Mesenchymal stem cell (in vitro differentiated cells and primary cell): Measurements from ENCODE around the gene PPP1R12B.

Experiments used
- DNase-seq: peaks from one replicate; pipeline ENCODE4 v3.0.0-alpha.2; 2013
- H2AFZ ChIP-seq: one replicate; pipeline ENCODE4 v1.6.1; 2013; ENCODE audit warnings: low read depth, mild to moderate bottlenecking, control low read depth, inconsistent platforms, low read length, moderate library complexity
- H2AK5ac ChIP-seq: 2 replicates; pipeline ENCODE4 v1.6.1; 2013; ENCODE audit warnings: low read length, moderate library complexity, mild to moderate bottlenecking, inconsistent platforms; ENCODE audit not compliant: severe bottlenecking
- H2BK120ac ChIP-seq: one replicate; pipeline ENCODE4 v1.6.1; 2013; ENCODE audit warnings: low read depth, mild to moderate bottlenecking, inconsistent platforms, low read length, moderate library complexity
- H2BK12ac ChIP-seq, 2 experiments: one replicate each; pipeline ENCODE4 v1.6.1; 2013; ENCODE audit warnings: inconsistent platforms in 2 of 2, low read length in 2 of 2, mild to moderate bottlenecking in 2 of 2, moderate library complexity in 2 of 2, control low read depth in 1 of 2
- H2BK15ac ChIP-seq: one replicate; pipeline ENCODE4 v1.6.1; 2013; ENCODE audit warnings: mild to moderate bottlenecking, low read depth, inconsistent platforms; ENCODE audit not compliant: poor library complexity, severe bottlenecking
- H2BK5ac ChIP-seq: 2 replicates; pipeline ENCODE4 v1.6.1; 2013; ENCODE audit warnings: low read depth, mild to moderate bottlenecking, low read length, control low read depth, inconsistent platforms; ENCODE audit not compliant: poor library complexity, severe bottlenecking
- H3K14ac ChIP-seq, 2 experiments: one replicate each; pipeline ENCODE4 v1.6.1; 2013; ENCODE audit warnings: inconsistent platforms in 2 of 2, low read length in 2 of 2, control low read depth in 1 of 2, mild to moderate bottlenecking in 1 of 2, moderate library complexity in 1 of 2
- H3K18ac ChIP-seq, 2 experiments: one replicate each; pipeline ENCODE4 v1.6.1; 2013; ENCODE audit warnings: inconsistent platforms in 2 of 2, low read length in 2 of 2, control low read depth in 1 of 2, low read depth in 1 of 2, mild to moderate bottlenecking in 1 of 2
- H3K23ac ChIP-seq, 2 experiments: one replicate each; pipeline ENCODE4 v1.6.1; 2013; ENCODE audit warnings: inconsistent platforms in 2 of 2, low read length in 2 of 2, mild to moderate bottlenecking in 2 of 2, moderate library complexity in 2 of 2, control low read depth in 1 of 2
- H3K27ac ChIP-seq: 2 replicates; pipeline ENCODE4 v1.5.1; 2013; ENCODE audit warnings: mild to moderate bottlenecking, moderate library complexity, low read length, control low read depth, inconsistent platforms; ENCODE audit not compliant: poor library complexity, severe bottlenecking
- H3K27me3 ChIP-seq, 2 experiments: 2 replicates each; pipeline versions ENCODE4 v1.6.1 to v1.7.0; 2013; ENCODE audit warnings: low read length in 2 of 2, mild to moderate bottlenecking in 2 of 2, moderate library complexity in 2 of 2, control low read depth in 1 of 2, inconsistent platforms in 1 of 2; ENCODE audit not compliant: control insufficient read depth in 1 of 2, insufficient read depth in 1 of 2
- H3K36me3 ChIP-seq, 2 experiments: 2 replicates each; pipeline versions ENCODE4 v1.6.1 to v1.7.0; 2013; ENCODE audit warnings: low read length in 2 of 2, control low read depth in 1 of 2, inconsistent platforms in 1 of 2, low read depth in 1 of 2, mild to moderate bottlenecking in 1 of 2; ENCODE audit not compliant: insufficient read depth in 2 of 2, control insufficient read depth in 1 of 2
- H3K4ac ChIP-seq, 2 experiments: one replicate each; pipeline ENCODE4 v1.6.1; 2013; ENCODE audit warnings: inconsistent platforms in 2 of 2, low read length in 2 of 2, mild to moderate bottlenecking in 2 of 2, moderate library complexity in 2 of 2, control low read depth in 1 of 2, low read depth in 1 of 2
- H3K4me1 ChIP-seq: 2 replicates; pipeline ENCODE4 v1.6.1; 2013; ENCODE audit warnings: low read depth, low read length, control low read depth; ENCODE audit not compliant: control insufficient read depth, insufficient read depth
- H3K4me2 ChIP-seq: 2 replicates; pipeline ENCODE4 v1.6.1; 2013; ENCODE audit warnings: low read length, mild to moderate bottlenecking, inconsistent platforms; ENCODE audit not compliant: poor library complexity, severe bottlenecking
- H3K4me3 ChIP-seq, 2 experiments: 2 replicates each; pipeline versions ENCODE4 v1.5.1 to v1.7.0; 2013; ENCODE audit warnings: low read length in 2 of 2, mild to moderate bottlenecking in 2 of 2, control low read depth in 1 of 2, low read depth in 1 of 2; ENCODE audit not compliant: insufficient read depth in 1 of 2
- H3K79me1 ChIP-seq: replicated peaks from 2 replicates; pipeline ENCODE4 v1.6.1; 2013; ENCODE audit warnings: mild to moderate bottlenecking, control low read depth, low read length, inconsistent platforms; ENCODE audit not compliant: poor library complexity, severe bottlenecking
- H3K9ac ChIP-seq: 2 replicates; pipeline ENCODE4 v1.7.0; 2013; ENCODE audit warnings: mild to moderate bottlenecking, low read length, moderate library complexity
- H3K9me3 ChIP-seq: 2 replicates; pipeline ENCODE4 v1.7.0; 2013; ENCODE audit warnings: mild to moderate bottlenecking, low read length; ENCODE audit not compliant: control insufficient read depth
- H4K8ac ChIP-seq: one replicate; pipeline ENCODE4 v1.6.1; 2013; ENCODE audit warnings: inconsistent platforms, mild to moderate bottlenecking, low read length, moderate library complexity
- H4K91ac ChIP-seq: one replicate; pipeline ENCODE4 v1.6.1; 2013; ENCODE audit warnings: mild to moderate bottlenecking, low read length, inconsistent platforms
- whole genome bisulfite sequencing: methylation state at CpG from one replicate; pipeline ENCODE4 v1.1.7; 2013; ENCODE audit warnings: mixed read lengths; 5-methylcytosine and 5-hydroxymethylcytosine counted together

The PPP1R12B gene

DNA sequence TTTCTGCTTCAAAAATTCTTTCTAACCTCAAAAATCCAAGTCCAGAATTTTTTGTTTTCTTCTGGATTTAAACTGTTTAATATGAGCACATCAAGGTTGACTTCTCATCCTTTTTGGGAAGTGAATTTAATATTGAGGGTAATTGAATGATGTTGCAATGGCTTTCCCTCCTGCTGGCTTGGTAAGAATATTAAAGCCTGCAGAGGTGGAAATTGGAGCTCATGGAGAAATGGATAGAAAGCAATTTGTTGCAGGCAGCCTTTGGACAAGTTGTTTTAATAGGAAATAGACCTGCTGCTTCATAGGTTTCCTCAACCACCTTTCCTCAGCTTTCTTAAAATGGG, 237.1 kb downstream of the PPP1R12B start:
- Histone ChIP-seq H2BK15ac (no peak overlapping the region), H3K23ac (no peak overlapping the region)

DNA sequence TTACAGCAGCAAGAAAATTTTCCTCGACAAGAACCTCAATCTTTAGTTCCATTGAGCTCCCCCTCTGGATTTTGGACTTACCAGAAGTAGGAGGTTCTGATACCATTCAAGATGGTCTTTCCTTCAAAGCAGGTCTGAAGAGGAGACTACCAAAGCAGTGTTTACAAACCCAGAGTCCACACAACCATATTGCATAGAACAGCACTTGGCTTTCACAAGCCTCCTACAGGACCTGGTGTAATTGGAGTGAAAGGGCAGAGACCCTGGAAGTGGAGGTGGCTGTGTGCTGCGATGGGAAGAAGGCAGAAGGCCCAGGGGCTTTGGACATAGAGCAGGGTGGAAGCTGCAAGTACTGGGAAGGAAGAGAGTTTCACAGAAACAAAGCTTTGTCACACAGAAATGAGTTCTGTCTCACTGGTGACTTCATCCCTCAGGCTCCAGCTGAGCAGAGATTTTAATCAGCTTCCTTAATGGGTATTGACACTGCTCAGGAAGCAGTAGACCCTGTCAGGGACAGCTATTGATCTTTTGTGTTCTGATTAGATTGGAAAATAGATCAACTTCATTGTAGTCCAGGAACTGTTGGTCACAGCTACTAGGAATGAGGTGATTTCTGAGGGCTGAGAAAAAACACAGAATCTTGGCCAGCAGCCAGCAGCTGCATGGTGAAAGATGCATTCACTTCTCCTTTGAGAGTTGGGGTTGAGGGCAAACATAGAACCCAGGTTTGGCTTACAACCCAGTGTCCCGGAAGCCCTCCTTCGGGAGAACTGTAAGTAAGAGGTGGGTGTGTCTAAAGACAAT, 237.7 kb downstream of the PPP1R12B start:
- H3K36me3 ChIP-seq = peaks cover 0 to 15% of the 10 kb centered on the region in 2 experiments
- H3K23ac ChIP-seq = no peak overlapping the region
- peak overlapping the region; percentile 84 for H2AK5ac ChIP-seq
- H4K8ac ChIP-seq = peak overlapping the region; percentile 47
- no peak overlapping the region for H2BK5ac ChIP-seq
- peak overlapping the region; percentile 19 to 61 for H3K4ac ChIP-seq
- peak overlapping the region; percentile 31 for H3K9ac ChIP-seq
- peak overlapping the region; percentile 24 for H3K27ac ChIP-seq
- 60% methylated on average over 4 of the region's 4 CpGs for WGBS
- no peak overlapping the region for H3K4me3 ChIP-seq
- H3K4me2 ChIP-seq = no peak overlapping the region
- H4K91ac ChIP-seq = peak overlapping the region; percentile 83
- H2AFZ ChIP-seq = no peak overlapping the region
- H3K9me3 ChIP-seq = no peaks in the 10 kb centered on the region
- no peaks in the 10 kb centered on the region for H3K27me3 ChIP-seq
- peak overlapping the region; percentile 49 to 70 for H2BK12ac ChIP-seq
- peak overlapping the region; percentile 74 for H2BK120ac ChIP-seq
- no peaks in the 10 kb centered on the region for H3K79me1 ChIP-seq
- peak; percentile 68 for DNase-seq
- H3K18ac ChIP-seq = peak overlapping the region; percentile 46 to 66
- no peak overlapping the region for H3K14ac ChIP-seq
- H2BK15ac ChIP-seq = peak overlapping the region; percentile 83
- H3K4me1 ChIP-seq = peaks cover 20% of the 10 kb centered on the region

More for the DNA sequence above, 237.1 kb downstream of the PPP1R12B start:
- Histone ChIP-seq H3K4me1 (peaks cover 18% of the 10 kb centered on the region), H3K9ac (no peak overlapping the region), H3K4me3 (no peak overlapping the region), H3K14ac (no peak overlapping the region), H2BK120ac (no peak overlapping the region), H3K27ac (no peak overlapping the region), H2BK5ac (no peak overlapping the region), H3K18ac (peak overlapping the region in 1 of 2 experiments; percentile 66), H4K8ac (no peak overlapping the region), H2AFZ (no peak overlapping the region), H4K91ac (no peak overlapping the region), H3K27me3 (no peaks in the 10 kb centered on the region), H3K79me1 (no peaks in the 10 kb centered on the region), H2BK12ac (no peak overlapping the region), H3K4ac (no peak overlapping the region), H3K9me3 (no peaks in the 10 kb centered on the region), H3K36me3 (peaks cover 0 to 22% of the 10 kb centered on the region in 2 experiments), H3K4me2 (no peak overlapping the region), H2AK5ac (peak overlapping the region; percentile 84)
- DNase-seq = no peak

DNA sequence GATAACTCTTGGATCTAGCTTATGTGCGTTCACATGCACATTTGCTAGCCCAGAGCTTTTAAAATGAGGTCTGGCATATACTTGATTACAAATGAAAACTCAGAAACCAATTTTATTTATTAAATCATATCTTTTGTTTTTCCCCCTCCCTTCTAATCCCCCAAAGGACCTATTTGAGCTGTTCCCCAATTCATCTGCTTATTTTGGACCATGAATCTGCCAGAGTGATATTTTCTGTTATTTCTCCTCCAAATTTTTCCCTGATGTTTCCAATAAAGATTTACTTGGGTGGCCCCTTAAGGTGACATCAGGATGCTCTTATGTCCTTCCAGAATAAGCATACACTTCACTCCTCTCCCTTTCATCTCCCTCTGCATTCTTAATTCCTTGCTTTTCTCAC, 238.4 kb downstream of the PPP1R12B start:
- H3K79me1 ChIP-seq = no peaks in the 10 kb centered on the region
- H2BK120ac ChIP-seq = peak overlapping the region; percentile 82
- no peak overlapping the region for H3K27ac ChIP-seq
- H3K4me2 ChIP-seq = no peak overlapping the region
- H3K4me1 ChIP-seq = peaks cover 26% of the 10 kb centered on the region
- H2AK5ac ChIP-seq = peak overlapping the region; percentile 85
- H3K23ac ChIP-seq = no peak overlapping the region
- H4K91ac ChIP-seq = no peak overlapping the region
- H3K4me3 ChIP-seq = no peak overlapping the region
- H3K18ac ChIP-seq = peak overlapping the region in 1 of 2 experiments; percentile 77
- no peak overlapping the region for H2BK5ac ChIP-seq
- H3K36me3 ChIP-seq = peaks cover 0 to 9% of the 10 kb centered on the region in 2 experiments
- peak overlapping the region in 1 of 2 experiments; percentile 91 for H2BK12ac ChIP-seq
- H4K8ac ChIP-seq = no peak overlapping the region
- no peak overlapping the region for H2AFZ ChIP-seq
- H3K9ac ChIP-seq = no peak overlapping the region
- WGBS = 86% methylated on average over 1 of the region's 1 CpG
- peak overlapping the region; percentile 1 for H2BK15ac ChIP-seq
- no peaks in the 10 kb centered on the region for H3K9me3 ChIP-seq
- no peak for DNase-seq
- H3K14ac ChIP-seq = no peak overlapping the region
- H3K4ac ChIP-seq = no peak overlapping the region
- no peaks in the 10 kb centered on the region for H3K27me3 ChIP-seq

DNA sequence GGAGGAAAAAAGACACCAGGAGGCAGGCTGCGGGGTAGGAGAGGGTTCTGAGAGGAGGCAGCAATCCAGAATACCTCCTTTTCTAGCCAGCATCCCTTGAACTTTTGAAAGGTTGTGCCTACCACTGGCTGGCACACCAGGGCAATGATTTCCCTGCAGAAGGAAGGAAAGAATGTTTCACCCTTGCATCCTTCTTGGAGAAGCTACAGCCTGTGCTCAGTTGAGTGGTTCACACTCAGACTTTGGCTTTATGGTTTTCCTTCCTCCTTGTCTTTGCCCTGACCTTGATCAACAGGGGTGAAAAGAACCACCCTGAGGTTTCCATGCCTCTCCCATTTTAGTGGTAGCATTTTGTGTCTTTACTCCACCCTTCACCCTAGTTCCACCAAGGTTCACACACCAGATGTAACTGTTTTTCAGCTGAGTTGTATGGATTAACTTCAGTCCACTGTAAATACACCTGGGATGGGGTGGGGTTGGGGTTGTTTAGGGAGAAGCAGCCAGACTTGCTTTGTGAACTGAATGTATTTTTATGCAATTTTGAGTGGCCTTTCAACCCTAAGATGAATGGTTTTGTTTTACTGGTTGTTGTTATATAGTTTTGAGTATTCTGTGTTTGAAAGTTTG, 239.5 kb downstream of the PPP1R12B start:
- peaks cover 0 to 6% of the 10 kb centered on the region in 2 experiments for H3K36me3 ChIP-seq
- H2BK12ac ChIP-seq = peak overlapping the region; percentile 91 to 92
- peak overlapping the region in 1 of 2 experiments; percentile 70 for H3K4ac ChIP-seq
- peak overlapping the region in 1 of 2 experiments; percentile 53 for H3K23ac ChIP-seq
- no peak for DNase-seq
- H2AFZ ChIP-seq = no peak overlapping the region
- no peak overlapping the region for H2BK5ac ChIP-seq
- peaks cover 30% of the 10 kb centered on the region for H3K4me1 ChIP-seq
- no peaks in the 10 kb centered on the region for H3K9me3 ChIP-seq
- no peak overlapping the region for H3K4me2 ChIP-seq
- H3K4me3 ChIP-seq = no peak overlapping the region
- peak overlapping the region; percentile 25 to 78 for H3K18ac ChIP-seq
- H3K27me3 ChIP-seq = no peaks in the 10 kb centered on the region
- H2BK120ac ChIP-seq = peak overlapping the region; percentile 82
- H3K79me1 ChIP-seq = no peaks in the 10 kb centered on the region
- peak overlapping the region; percentile 56 for H3K9ac ChIP-seq
- H2BK15ac ChIP-seq = no peak overlapping the region
- H4K91ac ChIP-seq = peak overlapping the region; percentile 44
- WGBS = 44% methylated on average over 1 of the region's 1 CpG
- H3K14ac ChIP-seq = no peak overlapping the region
- H3K27ac ChIP-seq = peak overlapping the region; percentile 1
- H2AK5ac ChIP-seq = peak overlapping the region; percentile 85
- peak overlapping the region; percentile 4 for H4K8ac ChIP-seq
